GM10266 (cell line): ENCODE results near the gene FEZ2.

Source experiments
- DNase-seq: peaks from one replicate; pipeline ENCODE4 v3.0.0; 2012; ENCODE audit errors: extremely low spot score
- TF ChIP-seq, protein P1 (sequence below): IDR thresholded peaks from 2 replicates; pipeline ENCODE4 v1.5.1; 2012; ENCODE audit warnings: mild to moderate bottlenecking, low read depth; ENCODE audit not compliant: control insufficient read depth, insufficient read depth; ENCODE audit errors: missing control alignments

Gene FEZ2

DNA sequence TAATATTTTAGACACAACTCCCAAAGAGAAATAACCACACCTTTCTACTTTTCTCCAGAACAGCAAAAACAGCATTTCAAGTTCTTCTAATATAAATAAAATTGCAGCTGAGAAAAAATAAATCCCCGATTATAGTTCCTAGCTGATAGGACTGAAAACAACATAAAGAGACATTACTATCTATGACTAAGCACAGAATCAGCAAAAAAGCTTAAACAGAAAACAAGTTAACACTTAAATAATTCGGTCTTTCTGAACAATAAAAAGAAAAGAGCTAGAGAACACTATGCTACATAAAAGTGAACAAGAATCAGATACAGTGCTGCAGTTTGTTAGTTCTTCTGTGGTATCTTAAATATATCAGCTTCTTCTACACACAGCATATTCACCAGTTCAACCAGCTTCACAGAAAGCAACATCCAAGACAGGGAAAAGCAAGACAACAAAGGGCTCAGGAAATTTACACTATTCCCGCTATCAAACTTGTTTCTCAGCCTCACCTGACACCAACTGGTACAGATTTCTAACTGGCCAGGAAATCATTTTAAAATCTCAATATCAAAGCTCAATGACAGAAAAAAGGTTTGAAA, 28.6 kb downstream of the FEZ2 start:
- TF ChIP-seq, protein P1, sequence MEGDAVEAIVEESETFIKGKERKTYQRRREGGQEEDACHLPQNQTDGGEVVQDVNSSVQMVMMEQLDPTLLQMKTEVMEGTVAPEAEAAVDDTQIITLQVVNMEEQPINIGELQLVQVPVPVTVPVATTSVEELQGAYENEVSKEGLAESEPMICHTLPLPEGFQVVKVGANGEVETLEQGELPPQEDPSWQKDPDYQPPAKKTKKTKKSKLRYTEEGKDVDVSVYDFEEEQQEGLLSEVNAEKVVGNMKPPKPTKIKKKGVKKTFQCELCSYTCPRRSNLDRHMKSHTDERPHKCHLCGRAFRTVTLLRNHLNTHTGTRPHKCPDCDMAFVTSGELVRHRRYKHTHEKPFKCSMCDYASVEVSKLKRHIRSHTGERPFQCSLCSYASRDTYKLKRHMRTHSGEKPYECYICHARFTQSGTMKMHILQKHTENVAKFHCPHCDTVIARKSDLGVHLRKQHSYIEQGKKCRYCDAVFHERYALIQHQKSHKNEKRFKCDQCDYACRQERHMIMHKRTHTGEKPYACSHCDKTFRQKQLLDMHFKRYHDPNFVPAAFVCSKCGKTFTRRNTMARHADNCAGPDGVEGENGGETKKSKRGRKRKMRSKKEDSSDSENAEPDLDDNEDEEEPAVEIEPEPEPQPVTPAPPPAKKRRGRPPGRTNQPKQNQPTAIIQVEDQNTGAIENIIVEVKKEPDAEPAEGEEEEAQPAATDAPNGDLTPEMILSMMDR: no peak
- DNase-seq: no peak

DNA sequence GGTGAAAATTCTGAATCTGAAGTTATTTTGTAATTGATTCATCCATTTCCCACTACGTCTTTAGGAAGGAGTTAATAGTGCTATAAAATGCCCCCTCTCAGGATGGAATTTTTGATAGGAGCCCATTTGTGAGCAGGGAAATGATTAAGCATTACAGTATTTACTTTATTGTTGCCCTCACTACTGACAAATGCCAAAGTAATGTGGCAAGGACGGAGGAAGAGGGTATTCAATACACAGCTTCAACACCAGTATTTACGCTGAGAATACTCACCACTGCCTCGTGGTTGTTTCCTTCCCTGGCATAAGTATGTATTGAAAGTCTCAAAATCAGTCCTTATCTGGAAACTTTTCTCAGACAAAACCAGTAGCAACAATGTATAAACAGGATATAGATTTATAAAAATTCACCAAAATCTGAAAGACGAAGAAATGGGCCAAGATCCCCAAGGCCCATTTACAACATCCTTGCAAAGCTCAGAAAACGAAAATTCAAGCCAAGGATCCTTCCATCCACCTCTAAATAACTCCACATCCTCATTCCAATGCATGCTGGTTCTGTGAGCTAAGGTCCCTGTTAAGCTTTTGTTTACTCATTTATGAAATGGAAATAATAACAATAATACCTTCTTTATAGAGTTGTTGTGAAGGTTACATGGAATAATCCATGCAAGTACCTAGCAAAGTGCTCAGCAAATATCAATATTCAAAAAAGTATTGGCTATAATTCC, 29.3 kb downstream of the FEZ2 start:
- no peak for DNase-seq
- TF ChIP-seq, protein P1: no peak

DNA sequence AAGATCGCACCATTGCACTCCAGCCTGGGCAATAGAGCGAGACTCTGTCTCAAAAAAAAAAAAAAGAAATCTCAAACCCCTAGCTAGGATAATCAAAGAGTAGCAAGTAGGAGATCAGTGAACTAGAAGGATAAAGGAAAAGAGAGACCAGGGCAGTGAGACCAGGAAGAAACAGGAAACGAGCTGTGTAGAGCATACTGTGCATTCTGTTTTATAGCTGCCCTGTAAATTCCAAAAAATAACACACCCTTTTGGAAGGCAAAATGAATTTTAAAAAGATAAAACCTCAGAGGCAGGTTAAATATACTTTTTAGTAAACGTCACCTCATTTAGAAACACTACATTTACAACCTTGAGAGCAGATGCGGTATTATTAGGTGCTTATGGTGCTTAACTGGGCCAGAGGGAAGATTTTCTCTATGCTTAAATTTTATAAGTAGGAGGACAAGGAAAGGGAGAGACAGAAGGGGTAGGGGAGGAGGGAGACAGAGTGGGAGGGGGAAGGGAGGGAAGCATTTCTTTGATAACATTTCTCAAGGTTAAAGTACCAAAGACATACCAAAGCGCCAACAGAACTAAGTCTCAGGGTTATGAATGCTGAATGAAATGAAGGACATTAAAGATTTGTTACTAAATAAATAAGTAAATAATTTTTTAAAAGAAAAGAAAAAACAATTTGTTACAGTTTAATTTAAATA, 30.1 kb downstream of the FEZ2 start:
- DNase-seq: no peak
- TF ChIP-seq, protein P1: no peak

DNA sequence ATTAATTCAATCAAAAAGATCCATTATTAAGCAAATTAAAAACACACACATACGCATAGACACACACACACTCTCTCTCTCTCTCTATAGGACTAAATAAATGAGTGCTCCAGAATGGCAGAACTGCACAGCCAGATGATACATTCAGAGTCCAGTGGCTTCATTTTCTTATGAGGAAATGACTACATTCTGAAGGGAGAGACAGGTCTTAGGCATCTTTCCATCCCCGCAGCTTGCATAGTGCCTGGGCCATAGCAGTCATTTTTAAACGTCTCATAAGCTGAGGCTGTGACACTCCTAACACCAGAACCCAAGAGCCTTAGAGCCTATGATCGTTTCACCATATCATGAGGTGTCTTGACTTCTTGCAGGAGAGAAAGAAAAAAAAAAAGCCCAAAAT, 31.1 kb downstream of the FEZ2 start:
- TF ChIP-seq, protein P1: no peak
- no peak for DNase-seq

DNA sequence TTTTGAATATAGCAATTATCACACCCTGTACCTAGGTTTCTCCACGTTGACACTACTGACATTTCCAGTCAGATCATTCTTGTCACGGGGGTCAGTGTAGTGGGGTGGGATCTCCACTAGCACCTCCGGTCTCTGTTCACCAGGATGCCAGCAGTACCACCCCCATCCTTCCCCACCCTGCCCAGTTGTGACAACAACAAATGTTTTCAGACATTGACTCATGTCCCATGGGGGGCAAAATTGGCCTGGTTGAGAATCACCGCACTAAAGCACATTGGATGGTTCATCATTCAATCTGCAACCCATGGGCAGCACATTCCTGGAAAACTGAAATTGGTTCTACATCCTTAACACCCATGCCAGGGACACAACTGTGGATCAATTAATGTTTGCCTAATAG, 32.3 kb downstream of the FEZ2 start:
- TF ChIP-seq, protein P1: no peak

DNA sequence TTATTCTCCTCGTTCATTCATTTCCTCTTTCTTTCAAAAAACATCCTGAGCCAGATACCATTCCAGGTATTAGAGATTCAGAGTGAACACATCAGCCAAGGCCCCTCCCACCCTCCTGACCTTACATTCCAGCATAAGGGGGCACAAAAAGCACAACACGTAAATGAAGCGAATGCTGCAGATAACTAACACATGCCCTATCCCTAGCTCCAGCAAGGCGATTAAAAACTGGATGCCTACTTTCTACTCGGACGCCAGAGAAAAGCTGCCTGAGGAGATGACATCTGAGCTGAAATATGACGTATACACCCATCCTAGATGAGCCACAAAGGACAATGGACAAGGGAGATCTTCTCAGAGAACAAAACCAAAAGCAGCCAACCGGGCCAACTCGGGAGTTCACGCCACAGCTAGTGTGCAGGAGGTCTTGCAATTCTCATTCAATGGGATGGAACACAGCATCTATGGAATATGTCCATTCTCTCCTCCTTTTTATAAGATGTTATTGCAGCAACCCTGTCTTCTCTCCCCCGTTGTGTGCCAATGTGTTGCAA, 33.5 kb downstream of the FEZ2 start:
- TF ChIP-seq, protein P1: no peak

More for the DNA sequence above, 32.3 kb downstream of the FEZ2 start:
- DNase-seq: no peak

DNA sequence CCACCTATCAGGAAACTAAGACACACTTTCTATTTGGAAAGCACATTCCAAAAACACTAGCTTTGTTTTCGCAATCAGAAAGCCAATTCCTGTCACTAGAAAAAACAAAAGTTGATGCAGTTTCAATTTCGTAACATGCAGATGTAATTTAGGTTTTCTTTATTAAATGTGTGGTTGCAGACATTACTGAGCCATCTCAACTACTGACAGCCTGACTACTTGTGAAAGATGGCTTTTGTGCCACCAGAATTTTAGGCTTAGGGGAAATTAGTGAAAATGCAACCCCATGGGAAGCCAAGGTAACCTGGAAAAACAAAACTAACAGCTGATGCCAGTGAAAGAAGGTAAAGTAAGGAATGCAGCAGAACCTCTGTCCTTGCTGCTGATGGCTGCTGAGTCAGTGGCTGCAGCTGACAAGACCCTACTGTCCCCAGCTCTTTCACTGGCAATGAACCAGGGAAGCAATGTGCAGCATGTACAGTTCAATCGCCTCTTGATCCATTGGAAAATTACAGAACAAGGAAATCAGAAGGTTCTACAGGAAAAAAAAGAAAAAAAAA, 34.9 kb downstream of the FEZ2 start:
- TF ChIP-seq, protein P1: no peak
- DNase-seq: no peak

More for the DNA sequence above, 33.5 kb downstream of the FEZ2 start:
- DNase-seq: no peak
